Measurements from ENCODE around the gene RBM47.
"Not testable (repeated sequence)": the region's sequence is repeated elsewhere in the genome, so short reads cannot be mapped to it uniquely, and the experiment has no call there.

RBM47 gene

DNA sequence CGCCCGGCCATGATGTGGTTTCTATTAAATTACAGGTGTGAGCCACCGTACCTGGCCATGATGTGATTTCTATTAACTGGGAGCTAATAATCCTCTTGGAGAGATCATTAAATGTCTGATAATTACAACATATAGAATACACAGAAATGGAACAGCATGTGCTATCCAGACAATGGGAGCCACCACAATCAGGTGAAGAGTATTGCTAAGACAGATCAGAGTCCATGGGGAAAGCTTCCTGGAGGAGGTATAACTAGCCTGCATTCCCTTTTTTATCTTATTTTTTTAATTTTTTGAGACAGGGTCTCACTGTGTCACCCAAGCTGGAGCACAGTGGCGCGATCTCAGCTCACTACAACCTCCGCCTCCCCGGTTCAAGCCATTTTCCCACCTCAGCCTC, 147.7 kb downstream of the RBM47 start:
- DNase-seq, result no peak

DNA sequence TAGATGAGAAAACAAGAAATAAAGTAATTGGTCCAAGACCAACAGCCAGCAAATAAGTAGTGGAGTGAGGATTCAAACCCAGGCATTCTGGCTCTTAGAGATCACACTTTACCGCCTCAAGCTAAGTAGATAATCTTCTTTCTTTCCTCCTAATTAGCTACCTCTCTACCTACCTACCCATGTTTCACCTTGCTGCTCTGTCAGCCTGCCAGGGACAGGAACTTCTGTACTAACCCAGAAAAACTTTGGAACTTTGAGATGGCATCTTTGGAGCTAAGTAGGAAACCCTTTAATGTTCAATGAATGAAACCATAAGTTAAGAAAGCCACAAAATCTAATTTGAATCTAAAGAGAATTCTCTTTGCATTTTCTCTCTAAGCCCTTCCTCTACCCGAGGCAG, 149.4 kb downstream of the RBM47 start:
- DNase-seq, result no peak

DNA sequence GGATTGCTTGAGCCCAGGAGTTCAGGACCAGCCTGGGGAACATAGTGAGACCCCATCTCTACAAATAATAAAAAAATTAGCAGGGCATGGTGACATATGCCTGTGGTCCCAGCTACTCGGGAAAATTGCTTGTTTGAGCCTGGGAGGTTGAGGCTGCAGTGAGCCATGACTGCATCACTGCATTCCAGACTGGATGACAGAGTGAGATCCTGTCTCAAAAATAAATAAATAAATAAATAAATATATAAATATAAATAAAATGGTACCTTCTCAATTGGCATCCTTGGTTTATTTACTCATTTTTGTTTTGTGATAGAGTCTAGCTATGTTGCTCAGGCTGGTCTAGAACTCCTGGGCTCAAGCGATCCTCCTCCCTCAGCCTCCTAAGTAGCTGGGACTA, 150.3 kb downstream of the RBM47 start:
- DNase-seq, result no peak

DNA sequence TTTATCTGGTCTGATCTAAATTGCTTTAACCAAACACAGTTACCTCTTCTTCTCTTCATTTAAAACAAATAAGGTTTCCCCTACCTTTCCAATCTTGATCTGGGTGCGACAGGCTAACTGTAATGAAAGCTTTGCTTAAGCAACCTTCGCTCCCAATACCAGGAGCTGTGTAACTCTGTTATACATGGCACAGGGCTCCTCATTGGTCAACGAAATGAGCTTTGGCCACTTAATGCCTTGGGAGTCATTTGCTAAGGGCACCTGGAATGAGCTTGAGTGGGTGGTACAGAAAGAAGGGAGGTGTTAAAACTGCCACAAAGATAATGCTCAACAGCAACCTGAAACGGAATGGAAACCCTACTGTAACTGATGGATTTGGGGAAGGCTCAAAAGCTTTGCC, 154.1 kb downstream of the RBM47 start:
- DNase-seq, result no peak

DNA sequence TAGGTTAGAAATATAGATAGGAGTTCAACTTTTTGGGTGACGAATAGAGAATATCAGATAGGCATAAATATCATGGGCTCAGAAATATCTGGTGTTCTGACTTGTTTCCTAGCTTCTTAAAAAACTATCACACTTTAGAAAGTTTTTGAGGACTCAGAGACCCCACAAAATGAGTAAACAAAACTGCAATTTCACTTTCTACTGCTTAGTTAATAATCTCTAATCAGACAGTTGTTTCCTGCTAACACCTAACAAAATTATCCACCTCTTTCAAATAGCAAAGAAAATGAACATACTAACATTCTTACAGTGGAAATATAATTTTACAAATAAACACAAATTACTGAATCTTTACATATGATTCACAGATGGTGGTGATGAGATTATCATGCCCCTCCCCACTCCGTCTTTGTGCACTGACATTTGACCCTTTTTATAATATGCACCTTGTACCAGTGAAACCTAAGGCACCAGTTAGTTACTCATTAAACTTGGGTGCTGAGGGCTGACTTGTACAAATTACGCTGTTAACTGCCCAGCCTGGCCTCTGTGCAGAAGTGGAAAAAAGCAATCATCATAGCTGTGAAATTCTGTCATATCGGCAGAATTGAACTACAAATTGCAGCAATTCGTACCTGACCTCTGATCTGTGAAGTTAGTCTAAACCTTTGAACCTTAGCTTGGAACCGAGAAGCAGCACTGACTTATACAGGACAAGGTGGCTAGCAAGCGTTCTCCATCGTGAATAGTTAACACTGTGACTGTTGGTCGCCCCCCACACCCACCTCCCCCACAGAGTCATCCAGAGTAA, 155.9 kb downstream of the RBM47 start:
- no peak for DNase-seq

DNA sequence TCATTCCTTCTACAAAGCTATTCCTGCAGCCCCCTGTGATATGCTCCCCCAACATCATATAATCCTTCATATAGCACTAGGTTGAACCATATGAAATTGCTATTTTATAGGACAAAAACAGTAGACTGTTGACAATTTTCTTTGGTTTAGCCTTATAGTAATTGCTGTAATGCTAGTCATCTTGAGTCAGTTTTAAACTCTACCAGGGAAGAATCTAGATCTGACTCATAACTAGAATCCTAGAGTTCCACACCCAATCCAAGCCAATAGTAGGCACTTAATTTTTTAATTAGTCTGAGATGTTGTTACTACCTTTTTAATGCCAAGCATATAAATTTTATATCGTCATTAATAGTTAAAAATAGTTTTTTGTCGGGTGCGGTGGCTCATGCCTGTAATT, 157.7 kb downstream of the RBM47 start:
- DNase-seq, result no peak

DNA sequence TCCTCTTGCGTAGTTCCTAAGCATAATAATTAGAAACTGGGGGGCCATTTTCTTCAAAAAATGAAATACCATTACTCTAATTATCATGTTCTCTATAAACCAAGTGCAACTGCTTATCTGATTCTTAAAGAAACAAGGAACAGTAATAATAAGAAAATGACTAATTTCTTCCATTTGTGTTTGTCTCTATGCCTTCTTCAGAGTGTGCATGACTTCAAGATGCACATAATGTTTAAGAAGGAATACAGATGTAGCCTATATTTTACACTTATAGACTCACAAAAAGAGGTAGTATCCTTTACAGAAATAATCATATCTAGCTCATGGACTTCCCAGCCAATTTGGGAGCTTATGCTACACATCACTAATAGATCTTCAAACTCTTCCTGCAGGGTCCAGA, 162.9 kb downstream of the RBM47 start:
- no peak for DNase-seq

DNA sequence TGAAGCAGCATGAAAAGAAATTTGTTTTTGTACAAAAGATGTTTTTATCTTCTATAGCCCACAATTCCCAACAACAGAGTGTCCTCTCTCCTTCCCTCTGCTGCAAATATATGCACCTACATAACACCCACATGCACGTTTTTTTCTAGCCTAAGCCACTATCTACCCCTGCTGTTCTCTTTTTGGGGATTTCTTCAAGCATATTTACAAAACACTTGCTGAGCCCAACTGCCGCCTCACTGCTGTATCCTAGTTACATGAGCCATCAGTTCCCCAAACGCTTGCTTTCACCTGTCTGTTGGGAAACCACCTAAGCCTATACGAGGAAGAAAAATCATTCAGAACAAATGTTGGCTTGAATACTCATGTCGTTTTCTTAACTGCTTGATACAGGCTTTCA, 167.3 kb downstream of the RBM47 start:
- no peak for DNase-seq

DNA sequence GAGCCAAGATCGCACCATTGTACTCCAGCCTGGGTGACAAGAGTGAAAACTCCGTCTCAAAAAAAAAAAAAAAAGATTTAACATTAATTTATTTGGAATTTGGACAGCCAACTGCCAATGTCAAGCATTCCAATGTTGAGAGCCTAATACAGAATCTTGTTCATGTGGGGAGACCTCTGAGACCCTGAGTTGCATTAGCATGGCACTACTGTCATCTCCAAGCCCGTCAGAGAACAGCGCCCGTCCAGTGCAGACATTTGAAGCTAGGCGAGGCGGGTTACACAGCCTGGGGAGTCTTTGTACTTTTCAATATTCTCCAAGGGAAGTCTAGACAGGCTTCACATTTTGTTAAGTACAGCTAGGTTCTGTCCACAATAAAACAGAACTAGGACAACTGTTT, 167.8 kb downstream of the RBM47 start:
- no peak for DNase-seq

DNA sequence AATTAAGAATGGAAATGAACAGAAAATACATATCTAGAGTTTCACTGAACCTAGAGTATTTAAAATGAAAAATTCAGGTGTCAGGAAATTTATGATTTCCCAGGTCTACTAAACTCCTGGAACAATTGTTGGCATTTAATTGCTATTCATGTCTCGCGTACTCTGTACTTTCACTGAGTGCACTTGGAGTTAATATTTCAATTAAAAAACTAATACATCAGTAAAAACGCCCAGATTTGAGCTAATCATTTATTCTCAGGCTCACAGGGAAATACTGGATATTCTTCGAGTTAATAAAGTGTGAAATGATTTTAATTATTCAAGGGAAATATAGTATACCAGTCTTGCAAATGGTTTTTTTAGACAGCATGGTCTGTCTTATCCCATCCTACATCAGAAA, 168.6 kb downstream of the RBM47 start:
- DNase-seq, result no peak

DNA sequence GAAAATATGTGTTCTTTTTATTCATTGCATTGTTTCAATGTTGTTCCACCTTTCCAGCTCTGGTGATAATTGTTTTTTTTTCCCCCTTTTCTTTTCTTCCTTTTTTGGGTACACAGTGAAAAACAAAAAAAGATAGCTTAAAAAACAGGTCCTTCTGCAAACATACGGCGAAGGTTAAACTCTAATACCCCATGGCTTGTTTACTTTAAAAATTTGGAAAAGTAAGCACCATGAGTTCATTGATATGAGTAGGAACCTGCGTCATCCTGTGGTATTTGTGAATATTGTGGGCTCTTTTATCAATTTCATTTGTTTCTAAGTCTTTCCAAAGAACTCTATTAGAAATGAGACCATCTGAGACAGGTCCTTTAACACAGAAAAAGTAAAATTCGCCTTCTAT, 171.0 kb downstream of the RBM47 start:
- no peak for DNase-seq

DNA sequence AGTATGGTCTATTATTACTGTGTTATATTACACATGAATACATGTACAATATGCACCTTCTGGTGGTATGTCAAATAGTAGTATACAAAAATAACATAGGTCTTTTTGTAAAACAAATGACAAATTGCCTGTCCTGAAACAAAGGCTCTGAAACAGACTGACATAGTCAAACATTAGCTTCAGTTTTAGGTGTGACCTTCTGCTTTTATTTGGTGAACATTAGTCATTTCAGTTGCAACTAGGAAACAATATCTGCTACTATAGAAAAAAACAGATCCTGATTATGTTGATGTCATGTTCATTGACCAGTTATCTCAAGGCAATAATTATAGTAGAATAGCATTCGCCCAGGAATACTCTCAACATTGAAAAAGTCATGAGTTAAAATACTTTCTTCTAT, 171.6 kb downstream of the RBM47 start:
- no peak for DNase-seq

DNA sequence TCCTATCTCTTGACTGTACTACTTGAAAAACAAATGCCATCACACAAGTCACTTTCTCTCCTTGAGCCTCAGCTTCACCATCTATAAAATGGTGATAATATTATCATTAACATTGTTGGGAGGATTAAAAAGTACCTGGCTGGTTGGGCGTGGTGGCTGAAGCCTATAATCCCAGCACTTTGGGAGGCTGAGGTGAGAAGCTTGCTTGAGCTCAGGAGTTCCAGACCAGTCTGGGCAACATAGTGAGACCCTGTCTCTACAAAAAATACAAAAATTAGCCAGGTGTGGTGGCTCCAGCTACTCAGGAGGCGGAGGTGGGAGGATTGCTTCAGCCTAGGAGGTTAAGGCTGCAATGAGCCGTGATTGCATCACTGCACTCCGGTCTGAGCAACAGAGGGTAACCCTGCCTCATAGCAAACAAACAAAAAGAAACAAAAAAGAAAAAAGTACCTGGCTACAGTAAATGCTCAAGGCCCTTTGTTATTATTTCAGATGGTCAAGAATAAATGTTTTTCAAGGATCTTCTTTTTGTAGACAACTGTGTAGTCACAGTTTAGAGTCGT, 174.2 kb downstream of the RBM47 start:
- no peak for DNase-seq

DNA sequence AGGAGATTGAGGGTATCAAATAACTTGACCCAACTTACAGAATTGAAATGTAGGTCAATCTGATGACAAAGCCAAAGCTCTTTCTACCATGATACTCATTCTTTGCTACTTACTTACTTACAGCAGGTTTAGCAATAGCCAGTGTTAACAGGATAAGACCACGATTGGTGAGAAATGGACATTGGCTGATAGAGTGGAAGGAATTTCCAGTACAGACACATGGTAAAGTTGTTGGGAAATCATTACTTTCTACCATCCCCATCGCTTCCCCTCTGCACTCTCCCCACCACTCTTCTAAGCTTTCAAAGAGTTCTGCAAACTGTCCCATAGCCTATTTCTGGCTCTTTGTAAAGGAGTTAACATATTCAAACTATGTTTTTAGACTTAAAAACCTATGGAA, 174.8 kb downstream of the RBM47 start:
- no peak for DNase-seq

DNA sequence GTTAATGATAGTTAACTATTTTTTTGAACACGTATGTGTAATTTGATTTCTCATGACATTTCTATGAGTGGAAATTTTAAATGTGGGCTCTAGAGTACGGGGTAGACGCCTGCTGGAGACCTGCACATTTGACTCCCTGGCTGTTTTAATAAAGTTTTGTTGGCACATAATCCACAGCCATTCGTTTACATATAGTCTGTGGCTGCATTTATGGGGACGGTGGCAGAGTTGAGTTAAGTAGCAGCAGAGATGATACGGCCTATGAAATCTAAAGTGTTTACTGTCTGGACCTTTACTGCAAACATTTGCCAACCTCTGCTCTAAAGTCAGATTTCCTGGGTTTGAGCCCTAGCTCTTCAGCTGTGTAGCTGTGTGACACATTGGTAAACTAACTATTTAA, 175.8 kb downstream of the RBM47 start:
- DNase-seq, result no peak

DNA sequence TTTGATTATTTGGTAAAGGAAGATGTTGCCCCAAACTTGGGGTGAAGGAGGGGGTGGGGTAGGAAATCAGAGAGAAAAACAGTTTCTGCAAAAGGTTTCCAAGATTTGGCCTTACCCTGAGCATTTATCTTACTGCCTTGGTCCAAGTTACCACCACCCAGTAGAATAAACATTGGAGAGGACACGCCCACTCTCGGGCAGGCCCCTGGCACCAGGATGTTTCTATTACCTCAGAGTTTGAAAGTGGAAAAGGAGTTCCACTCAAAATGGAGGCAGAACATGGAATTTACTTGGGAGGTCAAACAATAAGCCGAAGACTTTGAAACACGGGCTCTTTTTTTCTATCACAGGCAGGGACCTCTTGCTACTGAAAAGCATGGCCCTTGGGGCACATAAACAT, 180.8 kb downstream of the RBM47 start:
- no peak for DNase-seq

DNA sequence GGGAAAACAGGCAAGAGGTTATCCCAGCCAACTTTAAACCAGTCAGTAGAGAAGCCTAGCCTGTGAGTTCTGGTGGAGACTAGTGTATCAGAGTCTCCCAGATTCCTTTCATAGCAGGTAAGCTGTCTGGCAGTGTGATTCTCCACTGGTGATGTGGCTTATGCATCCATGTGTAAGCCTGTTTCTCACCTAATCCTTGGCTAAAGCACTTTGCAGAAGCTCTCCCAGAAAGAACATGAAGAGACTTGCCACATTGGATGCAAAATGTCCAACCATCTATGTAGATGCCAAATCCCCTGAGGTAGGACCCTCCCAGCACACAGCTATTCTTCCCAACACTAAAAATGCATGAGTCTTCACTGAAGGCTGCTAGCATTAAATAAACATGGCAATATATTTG, 182.8 kb downstream of the RBM47 start:
- DNase-seq, result peak; percentile 58

DNA sequence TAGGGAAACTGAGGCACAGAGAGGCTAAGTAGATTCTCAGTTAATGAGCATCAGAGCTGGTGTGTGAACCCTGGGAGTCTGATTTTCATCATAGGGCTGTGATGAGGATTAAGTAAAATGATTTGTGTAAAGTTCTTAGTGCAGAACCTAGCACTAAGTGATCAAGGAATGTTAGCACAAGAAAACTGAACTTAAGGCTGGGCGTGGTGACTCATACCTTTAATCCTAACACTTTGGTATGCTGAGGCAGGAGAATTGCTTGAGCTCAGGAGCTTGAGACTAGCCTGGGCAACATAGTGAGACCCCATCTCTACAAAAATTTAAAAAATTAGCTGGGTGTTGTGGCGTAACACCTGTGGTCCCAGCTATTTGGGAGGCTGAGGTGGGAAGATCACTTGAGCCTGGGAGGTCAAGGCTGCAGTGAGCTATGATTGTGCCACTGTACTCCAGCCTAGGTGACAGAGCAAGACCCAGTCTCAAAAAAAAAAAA, 183.4 kb downstream of the RBM47 start:
- DNase-seq, result not testable (repeated sequence)

DNA sequence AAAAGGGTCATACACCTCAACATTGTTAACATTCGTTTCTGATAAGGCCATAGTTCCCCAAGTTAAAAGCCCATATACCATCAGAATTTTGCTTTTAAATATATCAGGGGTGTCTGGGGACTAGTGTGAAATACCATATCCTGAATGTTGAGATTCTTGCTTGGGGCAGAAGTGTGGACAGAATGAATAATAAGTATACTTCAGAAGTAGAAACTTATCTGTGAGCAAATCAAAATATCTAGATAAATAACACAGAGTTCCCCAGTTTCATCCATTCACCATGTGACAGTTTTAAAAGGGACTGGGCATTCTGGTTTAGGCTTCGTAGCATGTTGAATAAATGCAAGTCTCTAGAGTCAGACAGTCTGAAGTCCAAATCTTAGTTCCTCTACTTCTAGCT, 184.0 kb downstream of the RBM47 start:
- no peak for DNase-seq

DNA sequence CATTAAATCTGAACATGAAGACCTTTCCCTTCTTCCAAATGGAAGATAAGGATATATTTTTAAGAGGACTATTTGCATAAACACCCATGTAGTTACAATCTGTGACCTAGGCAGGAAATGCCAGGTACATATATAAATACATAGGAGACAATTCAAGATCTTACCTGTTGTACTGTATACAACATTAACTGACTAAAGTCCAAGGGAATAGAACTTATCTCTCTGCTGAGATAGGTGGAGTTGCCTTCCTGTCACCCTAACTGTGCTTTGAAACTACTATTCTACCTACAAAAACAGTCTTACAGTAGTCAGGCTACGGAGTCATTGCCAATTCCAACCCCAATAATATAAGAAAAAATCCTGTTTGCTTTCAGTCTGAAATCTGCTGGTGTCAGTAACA, 188.2 kb downstream of the RBM47 start:
- DNase-seq, result no peak

DNA sequence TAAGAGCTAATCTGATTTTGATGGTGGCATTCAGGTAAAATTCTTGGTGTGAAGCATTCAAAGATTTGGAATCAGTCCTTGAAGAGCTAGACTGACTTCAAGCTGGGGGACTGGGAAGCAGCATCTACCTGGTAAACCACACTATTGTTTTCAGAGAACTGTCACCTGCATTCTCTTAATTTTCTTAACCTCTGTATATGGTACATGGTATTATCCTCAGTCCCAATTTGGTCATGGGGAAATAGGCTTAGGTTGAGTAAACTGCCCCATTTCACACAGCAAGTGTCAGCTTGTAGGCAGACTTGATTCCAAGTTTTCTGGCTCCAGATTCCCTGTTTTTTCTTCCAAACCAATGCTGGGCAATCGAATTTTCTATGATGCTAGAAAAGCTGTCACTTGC, 190.1 kb downstream of the RBM47 start:
- no peak for DNase-seq

DNA sequence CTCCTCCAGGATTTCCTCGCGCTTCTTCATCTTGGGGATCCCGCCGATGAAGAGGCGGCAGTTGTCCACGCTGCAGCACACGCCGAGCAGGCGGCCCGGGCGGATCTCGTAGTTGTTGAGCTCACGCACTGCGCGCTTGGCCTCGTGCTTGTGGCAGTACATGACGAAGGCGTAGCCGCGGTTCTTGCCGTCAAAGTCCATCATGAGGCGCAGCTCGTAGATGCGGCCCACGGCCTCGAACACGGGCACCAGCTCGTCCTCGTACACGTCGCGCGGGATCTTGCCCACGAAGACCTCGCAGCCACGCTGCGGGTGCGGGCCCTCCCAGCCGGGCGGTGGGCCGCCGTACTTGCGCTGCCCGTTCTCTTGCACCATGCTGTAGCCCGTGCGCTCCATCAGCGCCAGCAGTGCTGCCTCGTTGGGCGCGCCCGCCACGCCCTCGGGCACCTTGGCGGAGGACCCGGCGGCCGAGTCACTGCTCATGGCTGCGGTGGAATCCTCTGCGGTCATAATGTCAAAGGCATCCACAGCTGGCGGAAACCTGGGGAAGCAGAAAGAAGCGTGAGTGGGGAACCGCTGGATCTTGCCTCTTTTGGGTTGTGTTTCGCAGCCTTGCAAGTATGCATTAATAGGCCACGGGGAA, 191.2 kb downstream of the RBM47 start:
- no peak for DNase-seq

DNA sequence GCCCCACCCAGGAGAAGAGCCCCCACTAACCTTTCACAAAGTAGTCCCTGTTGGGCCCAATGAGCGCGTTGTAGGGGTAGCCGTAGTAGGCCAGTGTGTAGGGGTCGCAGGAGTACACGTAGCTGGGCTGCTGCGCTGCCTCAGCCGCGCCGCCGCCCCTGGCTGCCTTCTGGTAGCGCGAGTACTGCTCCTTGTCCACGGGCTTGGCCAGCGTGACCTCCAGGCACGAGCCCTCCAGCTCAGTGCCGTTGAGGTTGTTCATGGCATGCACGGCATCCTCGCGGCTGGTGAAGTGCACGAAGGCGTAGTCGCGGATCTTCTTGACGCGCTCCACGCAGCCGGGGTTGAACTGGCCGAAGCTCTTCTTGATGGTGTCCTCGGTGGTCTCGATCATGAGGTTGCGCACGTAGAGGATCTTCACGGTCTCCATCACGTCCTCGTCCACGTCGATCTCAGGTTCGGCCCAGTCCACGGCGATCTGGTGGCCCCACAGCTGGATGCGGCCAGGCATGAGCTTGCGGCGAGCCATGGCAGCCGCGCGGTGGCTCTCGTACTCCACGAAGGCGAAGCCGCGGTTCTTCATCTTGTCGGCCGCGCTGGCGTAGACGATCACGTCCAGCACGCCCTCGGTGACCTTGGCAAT, 191.8 kb downstream of the RBM47 start:
- no peak for DNase-seq

DNA sequence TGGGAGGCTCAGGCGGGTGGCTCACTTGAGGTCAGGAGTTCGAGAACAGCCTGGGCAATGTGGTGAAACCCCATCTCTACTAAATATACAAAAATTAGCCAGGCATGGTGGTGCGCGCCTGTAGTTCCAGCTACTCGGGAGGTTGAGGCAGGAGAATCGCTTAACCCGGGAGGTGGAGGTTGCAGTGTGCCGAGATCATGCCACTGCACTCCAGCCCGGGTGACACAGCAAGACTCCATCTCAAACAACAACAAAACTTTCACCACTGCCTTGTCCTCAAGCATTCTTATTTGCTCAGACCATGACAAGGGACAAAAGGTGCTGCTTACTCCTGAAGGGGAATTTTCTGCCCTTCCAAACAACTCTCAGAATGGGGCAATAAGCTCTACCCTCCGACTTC, 194.4 kb downstream of the RBM47 start:
- DNase-seq, result not testable (repeated sequence)

Data from islet precursor cell (in vitro differentiated cells).